HepG2 (cell line): ENCODE results near the gene SSTR5.

ENCODE experiments used
- CEBPZ ChIP-seq: IDR thresholded peaks from 2 replicates; pipeline ENCODE4 v1.6.1; 2012; ENCODE audit warnings: low read length, improper control_type of control experiment
- CTCF ChIP-seq: sonication (generic); formaldehyde crosslinking; IDR thresholded peaks from 2 replicates; pipeline ENCODE4 v1.5.0; 2020; ENCODE audit warnings: mild to moderate bottlenecking, missing genetic modification reagents, moderate library complexity
- DPF2 ChIP-seq: sonication (generic); formaldehyde crosslinking; IDR thresholded peaks from 2 replicates; pipeline ENCODE4 v1.4.0; 2020; ENCODE audit warnings: mild to moderate bottlenecking, low read depth, missing genetic modification reagents, borderline replicate concordance
- ELF4 ChIP-seq: sonication (generic); formaldehyde crosslinking; IDR thresholded peaks from 2 replicates; pipeline ENCODE4 v1.5.0; 2020; ENCODE audit warnings: missing genetic modification reagents, mild to moderate bottlenecking, moderate library complexity, borderline replicate concordance
- FLYWCH1 ChIP-seq: sonication (generic); formaldehyde crosslinking; IDR thresholded peaks from 2 replicates; pipeline ENCODE4 v1.8.1; 2023; ENCODE audit warnings: mild to moderate bottlenecking, missing genetic modification reagents
- MAX ChIP-seq: IDR thresholded peaks from 2 replicates; pipeline ENCODE4 v1.6.1; 2012; ENCODE audit warnings: inconsistent platforms
- NR2F2 ChIP-seq: IDR thresholded peaks from 2 replicates; pipeline ENCODE4 v1.6.1; 2012; ENCODE audit warnings: low read depth, inconsistent platforms, borderline replicate concordance
- POLR2G ChIP-seq: fragments of 200-400 bp; formaldehyde crosslinking; IDR thresholded peaks from 2 replicates; pipeline ENCODE4 v1.6.1; 2018; ENCODE audit warnings: mild to moderate bottlenecking, low read depth, low read length, moderate library complexity
- PRPF4 ChIP-seq: fragments of 200-400 bp; formaldehyde crosslinking; IDR thresholded peaks from 2 replicates; pipeline ENCODE4 v1.6.1; 2016; ENCODE audit warnings: low read length, low read depth; ENCODE audit not compliant: poor library complexity, severe bottlenecking
- REST ChIP-seq, 2 experiments: IDR thresholded peaks; 2 replicates each; pipeline ENCODE4 v1.6.1; 2011 to 2012; ENCODE audit warnings: low read length in 2 of 2, borderline replicate concordance in 1 of 2, low read depth in 1 of 2, mild to moderate bottlenecking in 1 of 2, moderate library complexity in 1 of 2
- TGIF2 ChIP-seq: IDR thresholded peaks from 2 replicates; pipeline ENCODE4 v1.6.1; 2016; ENCODE audit warnings: control low read depth, missing compliant biosample characterization
- USF2 ChIP-seq, 2 experiments: sonication (generic) in 1 of 2; formaldehyde crosslinking in 1 of 2; IDR thresholded peaks; 2 replicates each; pipeline versions ENCODE4 v1.5.1 to v1.6.1; 2011 to 2020; ENCODE audit warnings: borderline replicate concordance in 1 of 2, low read depth in 1 of 2, low read length in 1 of 2, mild to moderate bottlenecking in 1 of 2, missing genetic modification reagents in 1 of 2, moderate library complexity in 1 of 2
- ZBTB49 ChIP-seq: sonication (generic); formaldehyde crosslinking; IDR thresholded peaks from 2 replicates; pipeline ENCODE4 v1.4.0; 2020; ENCODE audit warnings: missing genetic modification reagents, borderline replicate concordance
- ZSCAN9 ChIP-seq: IDR thresholded peaks from 2 replicates; pipeline ENCODE4 v1.6.1; 2016; ENCODE audit warnings: borderline replicate concordance

GRCh38 chr16:1112506-1113184 lies 40.1 kb downstream of the SSTR5 start:
- TF ChIP-seq FLYWCH1 (CRISPR knock-in tag) (no peak), PRPF4 (no peak), DPF2 (CRISPR knock-in tag) (no peak), ZBTB49 (CRISPR knock-in tag) (no peak), NR2F2 (peak; percentile 60; the same call in 1 of the 2 replicates), TGIF2 (CRISPR knock-in tag) (no peak), CEBPZ (no peak), REST (IDR thresholded peaks at IDR 0.05; ENCODE audit: borderline replicate concordance in 1 of 2, low read depth in 1 of 2, low read length in 2 of 2) (no peak), ELF4 (CRISPR knock-in tag) (no peak), POLR2G (no peak), CTCF (no peak), USF2 (IDR thresholded peaks at IDR 0.05; ENCODE audit: low read depth, low read length) (no peak), USF2 (CRISPR knock-in tag; IDR thresholded peaks at IDR 0.05; ENCODE audit: borderline replicate concordance) (no peak), ZSCAN9 (CRISPR knock-in tag) (no peak), MAX (no peak)
